HEK293 (cell line): ENCODE data around the gene FASTK.

Experiments used
- CTCF ChIA-PET: fragments of 350-600 bp; formaldehyde crosslinking; extraction: SDS; loops from one replicate; lab custom pipeline; 2021; ENCODE audit warnings: antibody characterized with exemption; lab: Yijun Ruan, JAX
- POLR2A ChIA-PET: fragments of 300-600 bp; formaldehyde crosslinking; extraction: SDS; loops from one replicate; lab custom pipeline; 2020; ENCODE audit warnings: antibody characterized with exemption, inconsistent platforms; lab: Yijun Ruan, JAX
- H3K27ac ChIP-seq: fragments of 200-500 bp; sonication (Bioruptor generic); 2 replicates; pipeline ENCODE4 v1.5.1; 2014; ENCODE audit warnings: low read depth, low read length, control low read depth, inconsistent platforms; ENCODE audit errors: extremely low read depth
- H3K36me3 ChIP-seq, 2 experiments: fragments of 200-500 bp in 1 of 2; sonication (Bioruptor generic) in 1 of 2; 1 replicate in 1 of 2; 2 replicates in 1 of 2; pipeline ENCODE4 v1.5.1; 2014 to 2017; ENCODE audit warnings: inconsistent platforms in 2 of 2, low read length in 2 of 2; ENCODE audit not compliant: control insufficient read depth in 2 of 2, insufficient read depth in 1 of 2
- H3K4me1 ChIP-seq: fragments of 200-500 bp; sonication (Bioruptor generic); 2 replicates; pipeline ENCODE4 v1.5.1; 2014; ENCODE audit warnings: mild to moderate bottlenecking, low read length, inconsistent platforms; ENCODE audit not compliant: control insufficient read depth, insufficient read depth
- H3K4me3 ChIP-seq: 2 replicates; pipeline ENCODE4 v1.5.1; 2011; ENCODE audit warnings: low read depth, mild to moderate bottlenecking, control low read depth, low read length, moderate library complexity
- H3K9me3 ChIP-seq: fragments of 200-500 bp; sonication (Bioruptor generic); 2 replicates; pipeline ENCODE4 v1.5.1; 2014; ENCODE audit warnings: low read depth, low read length, inconsistent platforms; ENCODE audit not compliant: control insufficient read depth, insufficient read depth
- ELK4 ChIP-seq: IDR thresholded peaks from 2 replicates; pipeline ENCODE4 v1.6.1; 2011; ENCODE audit warnings: mild to moderate bottlenecking, low read depth, low read length, borderline replicate concordance
- GFI1B ChIP-seq: fragments of 450-650 bp; formaldehyde crosslinking; IDR thresholded peaks from 2 replicates; pipeline ENCODE4 v1.5.1; 2016; ENCODE audit warnings: missing biosample characterization, missing genetic modification characterization
- HOXD13 ChIP-seq: sonication (generic); formaldehyde crosslinking; IDR thresholded peaks from 2 replicates; pipeline ENCODE4 v1.8.0; 2022; ENCODE audit warnings: missing genetic modification reagents, borderline replicate concordance
- KLF1 ChIP-seq: fragments of 450-650 bp; formaldehyde crosslinking; IDR thresholded peaks from 2 replicates; pipeline ENCODE4 v1.5.1; 2016; ENCODE audit warnings: missing biosample characterization, missing genetic modification characterization
- SP3 ChIP-seq: fragments of 450-650 bp; formaldehyde crosslinking; IDR thresholded peaks from 2 replicates; pipeline ENCODE4 v1.5.1; 2016; ENCODE audit warnings: missing biosample characterization, missing genetic modification characterization
- ZBTB11 ChIP-seq: fragments of 450-650 bp; formaldehyde crosslinking; conservative IDR thresholded peaks from 2 replicates; pipeline ENCODE4 v1.5.1; 2016; ENCODE audit warnings: low read depth, missing biosample characterization, missing genetic modification characterization
- ZBTB26 ChIP-seq: fragments of 450-650 bp; formaldehyde crosslinking; optimal IDR thresholded peaks from 2 replicates; pipeline ENCODE3; 2016; ENCODE audit warnings: missing biosample characterization, mild to moderate bottlenecking, missing genetic modification characterization
- ZBTB49 ChIP-seq: fragments of 450-650 bp; formaldehyde crosslinking; IDR thresholded peaks from 2 replicates; pipeline ENCODE4 v1.5.1; 2016; ENCODE audit warnings: missing biosample characterization, missing genetic modification characterization, low read depth
- ZFP69B ChIP-seq: fragments of 450-650 bp; formaldehyde crosslinking; IDR thresholded peaks from 2 replicates; pipeline ENCODE4 v1.5.1; 2016; ENCODE audit warnings: missing biosample characterization, missing genetic modification characterization
- ZNF121 ChIP-seq: fragments of 450-650 bp; formaldehyde crosslinking; IDR thresholded peaks from 2 replicates; pipeline ENCODE4 v1.5.1; 2016; ENCODE audit warnings: missing biosample characterization, missing genetic modification characterization
- ZNF223 ChIP-seq: fragments of 450-650 bp; formaldehyde crosslinking; IDR thresholded peaks from 2 replicates; pipeline ENCODE4 v1.5.1; 2016; ENCODE audit warnings: missing biosample characterization, missing genetic modification characterization
- ZNF324 ChIP-seq: fragments of 450-650 bp; formaldehyde crosslinking; IDR thresholded peaks from 2 replicates; pipeline ENCODE4 v1.5.1; 2016; ENCODE audit warnings: missing biosample characterization, missing genetic modification characterization
- ZNF350 ChIP-seq: fragments of 450-650 bp; formaldehyde crosslinking; IDR thresholded peaks from 2 replicates; pipeline ENCODE4 v1.5.0; 2017; ENCODE audit warnings: missing biosample characterization, mild to moderate bottlenecking, missing genetic modification characterization
- ZNF37A ChIP-seq: fragments of 450-650 bp; IDR thresholded peaks from 2 replicates; pipeline ENCODE4 v1.5.1; 2018; ENCODE audit warnings: missing biosample characterization, missing genetic modification characterization
- ZNF398 ChIP-seq: fragments of 450-650 bp; formaldehyde crosslinking; IDR thresholded peaks from 2 replicates; pipeline ENCODE4 v1.5.1; 2017; ENCODE audit warnings: missing biosample characterization, missing genetic modification characterization
- ZNF449 ChIP-seq: fragments of 450-650 bp; formaldehyde crosslinking; IDR thresholded peaks from 2 replicates; pipeline ENCODE4 v1.5.1; 2017; ENCODE audit warnings: missing biosample characterization, mild to moderate bottlenecking, missing genetic modification characterization, moderate library complexity
- ZSCAN5A ChIP-seq: fragments of 450-650 bp; formaldehyde crosslinking; IDR thresholded peaks from 2 replicates; pipeline ENCODE4 v1.5.1; 2016; ENCODE audit warnings: missing biosample characterization, missing genetic modification characterization
- ZXDB ChIP-seq: fragments of 450-650 bp; formaldehyde crosslinking; IDR thresholded peaks from 2 replicates; pipeline ENCODE4 v1.5.1; 2016; ENCODE audit warnings: missing biosample characterization, missing genetic modification characterization

FASTK gene

GRCh38 chr7:151028948-151029501 is 51.6 kb downstream of the FASTK start:
- ChIA-PET POLR2A (interaction anchor here (0.7 to 2.4 kb wide), 15 partner anchors 9 to 198 kb away, joined by 3 to 26 read pairs (median 8); partner anchors contain the start of genes ABCF2, AGAP3, ASIC3 and CDK5), CTCF (interaction anchor here (0.6 to 1.5 kb wide), 8 partner anchors 10 to 86 kb away, joined by 3 to 20 read pairs (median 4); no protein-coding TSS in a partner anchor)
- H3K27ac ChIP-seq: no peak overlapping the region
- H3K4me1 ChIP-seq: no peaks in the 10 kb centered on the region
- H3K4me3 ChIP-seq: peak overlapping the region; percentile 84
- H3K9me3 ChIP-seq: no peaks in the 10 kb centered on the region
- peaks cover 0 to 22% of the 10 kb centered on the region in 2 experiments; a peak in 1 of 3 replicates for H3K36me3 ChIP-seq
- TF ChIP-seq ZSCAN5A (tag by site-specific recombination) (no peak), ZNF223 (tag by site-specific recombination) (no peak), ZBTB49 (tag by site-specific recombination) (no peak), ZNF449 (tag by site-specific recombination) (no peak), KLF1 (tag by site-specific recombination) (0 out of 2 replicates have a peak, but pooled peaks have one; percentile 2), ZBTB11 (tag by site-specific recombination) (0 out of 2 replicates have a peak, but pooled peaks have one; percentile 3), ELK4 (no peak)

- no peaks in the 10 kb centered on the region for H3K9me3 ChIP-seq
- ChIA-PET POLR2A (interaction anchor here (0.6 to 2.4 kb wide), 20 partner anchors 10 to 199 kb away, joined by 3 to 26 read pairs (median 5); partner anchors contain the start of genes ABCF2, AGAP3, ASIC3 and CDK5), CTCF (interaction anchor here (0.6 to 1.5 kb wide), 11 partner anchors 8 to 95 kb away, joined by 3 to 20 read pairs (median 4); no protein-coding TSS in a partner anchor)
- no peaks in the 10 kb centered on the region for H3K4me1 ChIP-seq
- peak within 1 kb of the TSS; percentile 84 for H3K4me3 ChIP-seq
- peaks cover 0 to 17% of the 10 kb centered on the region in 2 experiments; a peak in 1 of 3 replicates for H3K36me3 ChIP-seq
- no peak within 1 kb of the TSS for H3K27ac ChIP-seq
- peak; percentile 47 for TF ChIP-seq ZBTB26 (tag by site-specific recombination)
- peak; percentile 99 for TF ChIP-seq SP3 (tag by site-specific recombination)
- TF ChIP-seq ZNF398 (tag by site-specific recombination): no peak
- no peak for TF ChIP-seq ZNF37A (tag by site-specific recombination)
- no peak for TF ChIP-seq ZNF350 (tag by site-specific recombination)
- peak; percentile 78 for TF ChIP-seq ZXDB (tag by site-specific recombination)
- TF ChIP-seq GFI1B (tag by site-specific recombination): no peak
- peak; percentile 81; the same call in 1 of the 2 replicates for TF ChIP-seq ZNF324
- TF ChIP-seq ZFP69B (tag by site-specific recombination): no peak
- no peak for TF ChIP-seq HOXD13 (CRISPR knock-in tag)
- no peak for TF ChIP-seq ZNF121 (tag by site-specific recombination)
Measured at GRCh38 chr7:151028131-151028947, 52.3 kb downstream of the FASTK start, which contains the start of gene ABCB8. TSS of gene ABCB8 (plus strand) at chr7:151028450. CDS start at chr7:151028516, 66 bp downstream.
